AG09319 (cell line): Measurements from ENCODE around the gene SOBP.
A peak's percentile ranks its signal among the peaks of the same experiment; 100 is the strongest.

Experiments used
- DNase-seq: peaks from one replicate; pipeline ENCODE4 v3.0.0-alpha.2; 2010; ENCODE audit warnings: low read depth; ENCODE audit errors: extremely low read depth
- CTCF ChIP-seq: IDR thresholded peaks from 2 replicates; pipeline ENCODE4 v1.5.1; 2011; ENCODE audit warnings: low read depth, mild to moderate bottlenecking, inconsistent platforms, low read length, moderate library complexity

Gene SOBP

GRCh38 chr6:107692351-107692750, 202.4 kb downstream of the SOBP start:
- TF ChIP-seq CTCF = no peak
- DNase-seq = peak; percentile 34

- no peak for TF ChIP-seq CTCF
- DNase-seq = no peak
These were observed 205.3 kb downstream of the SOBP start for GRCh38 chr6:107695061-107695720.

- no peak for TF ChIP-seq CTCF
- no peak for DNase-seq
These were observed 207.8 kb downstream of the SOBP start for GRCh38 chr6:107697682-107698081.

- DNase-seq = peak; percentile 20
- no peak for TF ChIP-seq CTCF
These were observed 208.2 kb downstream of the SOBP start for GRCh38 chr6:107698146-107698545.

- DNase-seq = no peak
- no peak for TF ChIP-seq CTCF
These were observed 209.3 kb downstream of the SOBP start for GRCh38 chr6:107699254-107699653.

GRCh38 chr6:107699697-107700325, 209.9 kb downstream of the SOBP start:
- no peak for TF ChIP-seq CTCF
- no peak for DNase-seq

GRCh38 chr6:107703606-107704005, 213.7 kb downstream of the SOBP start:
- no peak for TF ChIP-seq CTCF
- DNase-seq = no peak
